HTR-8/SVneo (cell line): ENCODE results near the gene OR7E24.
"Not testable (repeated sequence)": the region's sequence is repeated elsewhere in the genome, so short reads cannot be mapped to it uniquely, and the experiment has no call there.

ENCODE experiments used
- DNase-seq: peaks from one replicate; pipeline ENCODE4 v3.0.0; 2011; ENCODE audit warnings: low spot score, mixed read lengths; ENCODE audit not compliant: insufficient read length
- FAIRE-seq: peaks from 2 replicates; lab custom pipeline; 2011; peaks lifted over from hg19 to GRCh38; lab: Jason Lieb, UNC

Gene OR7E24

GRCh38 chr19:9250630-9251029 is at the start of gene OR7E24:
Gene OR7E24 (plus strand): TSS chr19:9250930. CDS start chr19:9251044, 114 bp downstream.
- DNase-seq: no peak
- no peak for FAIRE-seq

- FAIRE-seq (peak; percentile 64), DNase-seq (peak; percentile 69)
These were observed 45.1 kb upstream of the OR7E24 start for GRCh38 chr19:9205501-9206113.

GRCh38 chr19:9219489-9219888 is 31.2 kb upstream of the OR7E24 start, which contains the start of gene OR7D4:
Gene OR7D4 (minus strand): TSS chr19:9219589. CDS start chr19:9214837, 4,752 bp downstream.
- FAIRE-seq (no peak), DNase-seq (no peak)

- DNase-seq: no peak
- FAIRE-seq: no peak
These were observed 506 bp downstream of the OR7E24 start for GRCh38 chr19:9251236-9251635.

- not testable (repeated sequence) for FAIRE-seq, DNase-seq
These were observed 32.8 kb downstream of the OR7E24 start for GRCh38 chr19:9283485-9283884.

- DNase-seq (no peak), FAIRE-seq (peak; percentile 26)
These were observed 38.6 kb downstream of the OR7E24 start for GRCh38 chr19:9289231-9289884.

GRCh38 chr19:9295411-9295849 is 44.7 kb downstream of the OR7E24 start:
- FAIRE-seq (no peak), DNase-seq (no peak)

GRCh38 chr19:9296336-9296735 is 45.6 kb downstream of the OR7E24 start:
- DNase-seq (no peak), FAIRE-seq (peak; percentile 13)
